Measurements from ENCODE around the gene ADGRF4.
A peak's percentile ranks its signal among the peaks of the same experiment; 100 is the strongest.

Gene ADGRF4

DNA sequence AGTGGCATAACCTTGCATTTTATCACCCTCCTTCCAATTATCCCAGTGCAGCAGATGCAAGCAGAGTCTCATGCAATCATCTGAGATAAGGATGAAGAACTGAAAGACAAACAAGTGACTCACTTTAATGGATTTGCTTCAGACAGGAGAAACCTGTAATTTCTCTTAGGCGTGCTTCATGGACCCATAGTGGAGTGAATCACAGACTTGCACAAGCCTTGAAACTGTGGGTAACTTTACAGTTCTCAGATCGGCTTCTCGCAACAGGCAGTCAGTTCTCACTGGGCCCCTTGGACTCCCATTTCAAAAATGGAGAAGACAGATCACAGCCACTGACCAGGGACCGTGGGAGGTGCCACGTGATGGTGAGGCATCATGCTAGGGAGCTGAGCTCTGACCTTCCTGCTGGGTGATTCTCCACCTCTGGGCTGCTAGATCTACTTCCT, at the start of gene ADGRF4:
Gene ADGRF4 (plus strand): TSS at position 239 of the 446 bp plus-strand sequence. CDS start 8,666 bp downstream, outside the sequence.
- DNase-seq (ENCODE audit: low read depth in 2 of 2), result no peak

DNA sequence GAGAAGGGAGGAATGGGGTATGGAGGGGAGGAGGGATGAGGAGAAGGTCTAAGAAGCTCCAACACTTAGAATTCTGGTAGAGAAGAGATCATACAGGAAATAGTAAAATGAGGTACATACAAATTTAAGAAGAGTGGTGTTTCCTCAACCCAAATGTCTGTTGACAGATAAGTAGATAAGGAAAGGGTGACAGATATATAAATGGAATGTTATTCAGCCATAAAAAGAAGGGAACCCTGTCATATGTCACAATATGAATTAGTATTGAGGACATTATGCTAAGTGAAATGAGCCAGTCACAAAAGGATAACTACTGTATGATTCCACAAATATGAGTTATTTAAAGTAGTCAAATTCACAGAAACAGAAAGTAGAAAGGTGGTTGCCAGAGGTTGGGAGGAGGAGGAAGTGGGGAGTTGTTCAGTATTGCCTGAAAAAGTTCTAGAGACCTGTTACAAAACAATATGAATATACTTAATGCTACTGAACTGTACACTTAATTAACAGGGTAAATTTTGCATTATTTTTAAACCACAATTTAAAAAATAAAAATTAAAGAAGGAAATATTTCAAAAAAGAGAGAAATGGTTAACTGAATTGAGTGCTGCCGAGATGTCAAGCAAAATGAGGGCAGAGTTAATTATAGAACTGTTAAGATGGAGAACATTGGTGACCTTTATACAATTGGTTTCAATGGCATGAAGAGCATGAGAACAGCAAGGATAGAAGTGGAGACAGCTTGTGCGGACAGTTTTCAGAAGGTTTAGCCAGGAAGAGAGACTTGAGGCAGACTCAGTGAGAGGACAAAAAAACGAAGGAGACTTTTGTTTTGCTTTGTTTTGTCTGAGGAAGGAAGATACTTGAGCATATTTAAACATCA, 47.6 kb upstream of the ADGRF4 start:
- DNase-seq (ENCODE audit: low read depth in 2 of 2), result no peak

GRCh38 chr6:47651505-47651944, 46.9 kb upstream of the ADGRF4 start:
- no peak for DNase-seq (ENCODE audit: low read depth in 2 of 2)

DNA sequence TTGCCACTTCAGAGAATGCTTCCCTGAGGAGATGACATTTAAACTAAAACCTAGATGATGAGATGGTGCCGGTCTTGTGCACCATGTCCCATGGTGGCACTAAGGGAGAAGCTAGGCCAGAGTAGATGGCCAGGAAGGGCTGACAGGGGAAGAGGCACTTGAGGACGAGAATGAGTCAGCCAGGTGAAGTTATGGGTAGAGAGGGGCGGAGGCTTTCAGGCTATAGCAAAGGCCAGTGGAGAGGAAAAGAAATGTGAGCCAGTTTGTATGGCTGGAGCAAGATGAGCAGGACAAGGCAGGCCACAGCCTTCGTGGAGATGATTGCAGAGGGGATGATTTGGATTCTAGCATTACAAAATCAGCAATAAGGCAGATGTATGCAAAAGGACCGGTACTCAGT, 44.7 kb upstream of the ADGRF4 start:
- no peak for DNase-seq (ENCODE audit: low read depth in 2 of 2)

DNA sequence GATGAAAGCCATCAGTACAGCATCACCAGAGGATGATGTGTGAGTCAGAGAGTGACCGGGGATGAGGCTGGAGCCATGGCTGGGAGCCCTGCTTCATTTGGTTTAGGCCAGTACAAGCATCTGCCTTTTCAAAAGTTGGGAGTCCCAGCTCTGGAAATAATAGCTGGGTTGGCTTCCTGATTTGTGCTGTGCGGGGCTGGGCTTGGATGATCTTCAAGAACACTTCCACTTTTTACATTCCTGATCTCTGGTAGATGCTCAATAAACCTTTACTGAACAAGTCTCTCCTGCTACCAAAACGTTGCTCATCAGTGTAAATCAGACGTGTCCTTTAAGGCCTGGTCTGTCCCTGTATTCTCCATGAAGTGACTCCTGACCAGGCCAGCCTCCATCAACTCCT, 44.1 kb upstream of the ADGRF4 start:
- DNase-seq (ENCODE audit: low read depth in 2 of 2), result no peak

- DNase-seq (ENCODE audit: low read depth in 2 of 2), result peak; percentile 12 to 26
These were observed 42.4 kb upstream of the ADGRF4 start for GRCh38 chr6:47655719-47656595.

DNA sequence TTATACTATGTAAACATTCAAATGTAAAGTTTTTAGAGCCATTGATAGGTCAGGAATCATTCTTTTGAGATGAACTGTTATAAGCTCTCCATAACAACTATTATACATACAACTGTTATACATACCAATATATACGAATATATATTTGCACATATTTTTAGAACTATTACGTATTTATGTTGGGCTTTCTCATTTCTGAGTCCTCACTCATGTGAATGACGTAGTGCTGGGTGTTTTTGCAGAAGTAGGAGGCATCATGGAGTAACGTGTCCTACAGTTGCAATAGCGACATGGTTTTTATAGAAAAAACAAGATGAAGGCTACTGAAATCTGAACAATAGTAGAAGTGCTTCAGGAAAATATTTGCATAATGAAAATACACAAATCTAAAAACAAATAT, 36.4 kb upstream of the ADGRF4 start:
- no peak for DNase-seq (ENCODE audit: low read depth in 2 of 2)

DNA sequence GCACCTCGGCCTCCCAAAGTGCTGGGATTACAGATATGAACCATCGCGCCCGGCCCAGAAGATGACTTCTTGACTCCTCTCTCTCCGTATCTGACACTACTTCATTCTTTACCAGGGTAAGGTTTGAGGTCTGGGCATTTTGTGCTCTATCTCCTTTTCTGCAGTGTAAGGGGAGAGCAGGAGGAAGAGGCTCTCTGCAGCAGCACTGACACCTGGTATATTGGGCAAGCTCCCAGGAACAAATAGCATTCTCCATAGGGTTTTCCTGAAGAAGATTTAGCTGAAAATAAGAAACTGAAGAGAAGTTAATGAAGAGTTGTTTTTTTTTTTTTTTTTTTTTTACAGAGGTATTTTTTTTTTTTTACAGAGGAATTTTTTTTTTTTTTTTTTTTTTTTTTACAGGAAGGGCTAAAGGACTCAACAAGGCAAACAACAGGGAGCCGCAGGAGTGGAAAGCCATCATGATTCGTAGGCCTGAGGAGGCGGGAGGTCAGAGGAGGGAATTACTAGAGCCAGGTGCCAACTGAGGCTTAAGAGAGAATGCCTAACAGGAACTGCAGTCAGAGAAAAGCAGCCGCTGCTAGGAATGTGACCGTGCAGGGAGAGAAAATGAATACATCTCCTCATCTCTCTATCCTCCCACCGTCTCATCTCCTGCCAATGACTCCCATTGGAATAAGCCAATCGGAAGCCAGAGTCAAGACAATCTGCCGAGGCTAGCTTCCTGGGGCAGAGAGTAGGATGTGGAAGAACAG, 34.7 kb upstream of the ADGRF4 start:
- no peak for DNase-seq (ENCODE audit: low read depth in 2 of 2)

DNA sequence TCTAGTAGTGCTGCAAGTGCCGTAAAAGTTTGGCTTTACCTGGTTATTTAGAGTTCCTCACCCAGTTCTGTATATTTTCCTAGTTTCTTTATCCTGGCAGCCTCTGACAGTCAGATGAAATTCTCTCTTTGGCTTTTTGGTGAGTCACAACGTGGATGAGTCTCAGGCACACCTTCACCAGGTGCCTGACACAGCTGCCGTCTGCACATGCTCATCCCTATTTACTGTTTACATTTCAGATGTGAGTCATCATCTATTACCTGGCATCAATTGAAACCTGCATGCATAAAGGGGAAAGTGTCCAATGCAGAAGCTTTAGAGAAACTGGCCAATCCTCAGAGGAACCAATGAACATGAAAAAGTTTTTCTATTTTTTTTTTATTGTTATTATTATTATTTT, 33.3 kb upstream of the ADGRF4 start:
- no peak for DNase-seq (ENCODE audit: low read depth in 2 of 2)

- no peak for DNase-seq (ENCODE audit: low read depth in 2 of 2)
These were observed 28.5 kb upstream of the ADGRF4 start for GRCh38 chr6:47669684-47670513.

- DNase-seq (ENCODE audit: low read depth in 2 of 2), result no peak
These were observed 27.5 kb upstream of the ADGRF4 start for GRCh38 chr6:47670851-47671250.

DNA sequence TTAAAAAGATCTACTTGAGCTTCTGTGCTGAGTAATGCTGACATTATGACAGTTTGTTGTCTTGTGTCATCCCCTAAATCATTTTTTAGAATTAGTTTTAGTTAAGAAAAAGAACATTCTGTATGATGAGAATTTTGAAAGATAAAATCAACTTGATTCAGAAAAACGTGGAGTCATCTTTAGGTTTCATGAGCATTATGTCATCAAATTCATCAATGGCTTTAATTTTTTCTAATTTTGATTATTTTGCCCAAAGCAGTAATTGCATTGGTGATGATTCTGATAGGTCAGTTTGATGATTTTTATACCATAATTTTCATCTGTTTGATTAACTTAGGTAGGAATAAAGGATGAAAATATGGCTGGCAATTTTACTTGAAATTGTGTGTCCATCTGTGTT, 26.6 kb upstream of the ADGRF4 start:
- DNase-seq (ENCODE audit: low read depth in 2 of 2), result no peak

DNA sequence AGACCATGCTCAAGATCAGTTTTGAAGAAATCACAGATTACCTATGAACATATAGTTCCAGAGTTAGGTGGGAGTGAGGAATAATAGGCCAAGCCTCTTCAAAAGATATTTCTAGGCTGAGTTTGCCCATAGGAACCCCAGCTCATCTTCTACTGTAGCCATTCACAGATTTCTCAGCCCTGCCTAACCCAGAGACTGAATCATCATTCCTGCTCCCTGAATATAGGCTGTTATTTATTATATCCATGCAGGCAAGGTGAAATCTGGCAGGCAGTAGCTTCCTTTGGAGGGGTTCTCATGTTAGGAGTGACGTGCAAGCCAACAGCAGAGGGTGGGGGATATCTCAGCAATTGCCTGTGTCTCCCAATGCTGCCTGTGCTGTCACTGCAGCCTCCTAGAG, 25.6 kb upstream of the ADGRF4 start:
- DNase-seq (ENCODE audit: low read depth in 2 of 2), result no peak

GRCh38 chr6:47674673-47675072, 23.7 kb upstream of the ADGRF4 start:
- DNase-seq (ENCODE audit: low read depth in 2 of 2), result no peak

DNA sequence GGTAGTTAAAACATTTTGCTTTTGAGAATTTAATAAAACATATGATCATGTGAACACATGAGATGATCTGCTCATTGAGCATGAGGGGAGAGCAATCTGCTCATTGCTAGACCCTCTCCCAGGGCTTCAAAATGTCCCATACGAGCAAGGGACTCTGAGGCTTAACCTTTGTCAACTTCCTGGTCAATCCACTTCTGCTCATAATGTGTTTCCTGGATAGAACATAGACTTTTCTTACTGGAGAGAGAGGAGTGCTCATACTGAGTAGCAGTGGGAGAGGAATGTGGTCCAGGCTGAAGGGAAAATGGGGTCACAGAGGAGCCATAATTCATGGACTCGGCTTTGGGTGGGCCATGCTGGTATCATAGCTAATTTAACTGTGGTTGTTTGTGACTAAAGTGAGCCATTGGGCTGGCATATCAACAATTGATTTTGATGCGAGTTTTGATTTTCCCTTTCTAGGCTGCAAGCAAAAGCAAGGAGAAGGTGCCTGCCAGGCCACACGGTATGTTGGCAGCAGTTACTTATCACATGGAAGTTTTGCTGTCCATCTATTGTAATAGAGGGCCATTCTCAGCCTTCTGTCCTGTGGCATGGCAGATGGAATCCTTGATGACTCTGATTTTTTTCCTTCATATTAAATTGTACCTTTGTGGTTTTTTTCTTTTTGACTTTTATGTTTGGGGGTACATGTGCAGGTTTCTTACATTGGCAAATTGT, 20.8 kb upstream of the ADGRF4 start:
- DNase-seq (ENCODE audit: low read depth in 2 of 2), result no peak

DNA sequence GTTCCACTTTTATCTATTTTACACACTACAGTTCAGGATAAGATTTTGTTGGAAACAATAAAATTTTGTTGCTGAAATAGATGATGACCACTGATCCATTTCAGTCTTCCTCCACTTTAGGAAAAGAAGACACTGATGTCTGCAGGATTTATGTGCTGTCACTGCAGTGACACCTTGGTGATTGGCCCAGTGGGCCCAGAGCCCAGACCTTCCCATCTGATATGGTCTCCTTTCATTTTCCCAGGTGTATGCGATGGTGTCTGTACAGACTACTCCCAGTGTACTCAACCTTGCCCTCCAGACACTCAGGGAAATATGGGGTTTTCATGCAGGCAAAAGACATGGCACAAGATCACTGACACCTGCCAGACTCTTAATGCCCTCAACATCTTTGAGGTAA, 19.6 kb upstream of the ADGRF4 start:
- no peak for DNase-seq (ENCODE audit: low read depth in 2 of 2)

GRCh38 chr6:47679322-47679906, 19.0 kb upstream of the ADGRF4 start:
- DNase-seq (ENCODE audit: low read depth in 2 of 2), result no peak

DNA sequence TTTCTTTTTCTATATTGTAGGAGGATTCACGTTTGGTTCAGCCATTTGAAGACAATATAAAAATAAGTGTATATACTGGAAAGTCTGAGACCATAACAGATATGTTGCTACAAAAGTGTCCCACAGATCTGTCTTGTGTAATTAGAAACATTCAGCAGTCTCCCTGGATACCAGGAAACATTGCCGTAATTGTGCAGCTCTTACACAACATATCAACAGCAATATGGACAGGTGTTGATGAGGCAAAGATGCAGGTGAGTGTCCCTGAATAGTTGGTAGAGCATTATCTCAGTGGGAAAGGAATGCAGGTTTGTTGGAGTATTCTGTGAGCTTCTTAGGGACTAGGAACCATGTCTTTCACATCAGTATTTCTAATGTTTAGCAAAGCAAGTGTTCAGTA, 18.3 kb upstream of the ADGRF4 start:
- DNase-seq (ENCODE audit: low read depth in 2 of 2), result no peak

- DNase-seq (ENCODE audit: low read depth in 2 of 2), result no peak
These were observed 17.7 kb upstream of the ADGRF4 start for GRCh38 chr6:47680724-47681123.
